ENCODE measurements around the gene PPP1R3G.

DNA sequence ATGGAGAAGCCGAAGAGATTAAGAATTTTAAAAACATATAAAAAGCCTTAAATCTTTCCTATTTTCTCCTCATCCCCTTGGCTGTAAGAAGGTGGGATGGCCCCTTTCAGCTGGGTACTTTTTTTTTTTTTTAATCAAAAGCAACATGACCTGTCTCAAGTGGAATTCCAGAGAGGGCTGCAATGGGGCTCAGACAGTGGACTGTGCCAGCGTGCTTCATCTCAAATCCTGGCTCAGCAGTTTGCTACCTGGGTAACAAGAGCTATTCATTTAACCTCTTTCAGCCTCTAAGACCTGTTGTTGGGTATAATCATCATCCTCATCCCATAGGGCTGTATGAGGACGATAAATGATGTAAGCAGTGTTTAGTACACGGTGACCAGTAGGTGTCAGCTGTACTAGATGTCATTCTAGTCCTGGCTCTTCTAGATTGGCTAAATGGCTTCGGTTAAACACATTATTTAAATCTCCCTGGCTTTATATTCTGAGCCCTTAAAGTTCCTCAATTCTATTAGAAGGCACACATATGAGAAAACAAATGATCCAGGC is 6.9 kb upstream of the PPP1R3G start:
- TF ChIP-seq, protein P1, sequence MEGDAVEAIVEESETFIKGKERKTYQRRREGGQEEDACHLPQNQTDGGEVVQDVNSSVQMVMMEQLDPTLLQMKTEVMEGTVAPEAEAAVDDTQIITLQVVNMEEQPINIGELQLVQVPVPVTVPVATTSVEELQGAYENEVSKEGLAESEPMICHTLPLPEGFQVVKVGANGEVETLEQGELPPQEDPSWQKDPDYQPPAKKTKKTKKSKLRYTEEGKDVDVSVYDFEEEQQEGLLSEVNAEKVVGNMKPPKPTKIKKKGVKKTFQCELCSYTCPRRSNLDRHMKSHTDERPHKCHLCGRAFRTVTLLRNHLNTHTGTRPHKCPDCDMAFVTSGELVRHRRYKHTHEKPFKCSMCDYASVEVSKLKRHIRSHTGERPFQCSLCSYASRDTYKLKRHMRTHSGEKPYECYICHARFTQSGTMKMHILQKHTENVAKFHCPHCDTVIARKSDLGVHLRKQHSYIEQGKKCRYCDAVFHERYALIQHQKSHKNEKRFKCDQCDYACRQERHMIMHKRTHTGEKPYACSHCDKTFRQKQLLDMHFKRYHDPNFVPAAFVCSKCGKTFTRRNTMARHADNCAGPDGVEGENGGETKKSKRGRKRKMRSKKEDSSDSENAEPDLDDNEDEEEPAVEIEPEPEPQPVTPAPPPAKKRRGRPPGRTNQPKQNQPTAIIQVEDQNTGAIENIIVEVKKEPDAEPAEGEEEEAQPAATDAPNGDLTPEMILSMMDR (IDR thresholded peaks at IDR 0.05 in 4 of 5, conservative IDR thresholded peaks at IDR 0.05 in 1 of 5), result no peak
- TF ChIP-seq POLR2A (IDR thresholded peaks at IDR 0.05), result no peak
